ENCODE results near the gene ALOX12. TPM values are rescaled to one million over a fixed set of nuclear protein-coding genes. Genes with fewer than 3 reads are reported as not detected.

The ALOX12 gene
- total RNA-seq, 4 donors from 2014 or later, result 0.17 TPM; not detected in 3

DNA sequence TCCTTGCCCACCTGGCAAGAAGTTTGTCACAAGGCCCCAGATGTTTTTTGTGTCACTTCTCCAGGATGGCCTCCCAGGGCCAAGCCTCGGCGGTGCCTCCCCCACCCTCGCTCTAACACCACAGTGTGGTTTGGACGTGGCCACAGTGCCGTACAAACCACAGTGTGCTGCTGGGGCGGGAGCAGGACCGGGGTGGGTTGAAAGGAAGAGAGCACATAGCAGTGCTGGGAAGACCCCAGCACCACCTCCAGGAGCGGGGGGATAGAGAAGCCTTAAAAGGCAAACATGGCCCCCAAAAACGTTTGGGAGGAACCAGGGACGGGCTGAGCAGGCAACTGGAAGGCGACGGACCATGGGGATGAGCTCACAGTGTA is 22.0 kb downstream of the ALOX12 start:
- Histone ChIP-seq H3K9me3 (no peaks in the 10 kb centered on the region), H3K27ac (replicated peaks in 1 of 4) (peak overlapping the region; percentile 92 to 98 (median 95)), H3K4me3 (peak overlapping the region; percentile 66 to 78 (median 74)), H3K36me3 (peaks cover 0 to 16% (median 11%) of the 10 kb centered on the region in 4 donors), H3K4me1 (peaks cover 70 to 91% (median 78%) of the 10 kb centered on the region in 4 donors), H3K27me3 (peaks cover 0 to 13% (median 12%) of the 10 kb centered on the region in 4 donors)
- TF ChIP-seq EP300 (IDR thresholded peaks at IDR 0.05), result no peak
- 71% methylated on average over 12 of the region's 12 CpGs for WGBS
- intact Hi-C loops (cut with DNase I), result no loop called here
- DNase-seq (ENCODE audit: extremely low spot score), result no peak

DNA sequence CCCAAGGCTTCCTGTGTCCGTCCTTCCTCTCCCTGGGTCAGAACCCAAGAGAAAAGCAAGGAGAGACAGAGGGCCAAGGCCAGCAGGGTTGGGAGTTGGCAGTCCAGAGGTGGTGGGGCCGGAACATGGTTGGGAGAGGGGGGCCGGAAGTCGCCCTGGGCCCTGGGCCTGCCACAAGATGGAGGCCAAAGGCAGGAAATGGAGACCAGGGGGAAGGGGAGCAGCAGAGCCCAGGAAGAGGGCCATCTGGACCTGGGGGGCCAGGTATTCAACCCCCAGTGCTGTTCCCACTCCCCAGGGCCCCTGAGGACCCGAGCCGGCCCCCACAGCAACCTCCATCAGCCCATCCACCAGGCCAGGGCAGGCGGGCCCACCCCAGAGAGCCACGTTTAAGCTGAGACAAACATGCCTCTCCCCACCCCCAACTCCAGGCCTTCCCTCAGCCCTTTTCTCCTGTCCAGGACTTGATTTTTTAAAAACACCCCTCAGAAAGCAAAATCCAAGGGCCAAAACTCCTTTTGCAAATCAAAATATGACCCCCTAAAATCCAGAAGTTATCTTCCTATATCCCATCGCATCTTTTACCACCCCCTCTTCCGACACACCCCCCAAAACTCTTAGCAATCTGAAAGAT is 22.6 kb downstream of the ALOX12 start:
- Histone ChIP-seq H3K27ac (replicated peaks in 1 of 4) (peak overlapping the region; percentile 92 to 98 (median 95)), H3K4me1 (peaks cover 69 to 91% (median 79%) of the 10 kb centered on the region in 4 donors), H3K4me3 (peak overlapping the region; percentile 66 to 78 (median 74)), H3K36me3 (peaks cover 0 to 16% (median 11%) of the 10 kb centered on the region in 4 donors), H3K9me3 (no peaks in the 10 kb centered on the region), H3K27me3 (peaks cover 0 to 19% (median 17%) of the 10 kb centered on the region in 4 donors)
- TF ChIP-seq POLR2AphosphoS5 (IDR thresholded peaks at IDR 0.05) (peak; percentile 29 to 51), POLR2A (IDR thresholded peaks at IDR 0.05; ENCODE audit: low read depth) (no peak)
- intact Hi-C loops (cut with DNase I), result no loop called here
- no peak for DNase-seq (ENCODE audit: extremely low spot score)
- WGBS, result 59% methylated on average over 10 of the region's 10 CpGs

DNA sequence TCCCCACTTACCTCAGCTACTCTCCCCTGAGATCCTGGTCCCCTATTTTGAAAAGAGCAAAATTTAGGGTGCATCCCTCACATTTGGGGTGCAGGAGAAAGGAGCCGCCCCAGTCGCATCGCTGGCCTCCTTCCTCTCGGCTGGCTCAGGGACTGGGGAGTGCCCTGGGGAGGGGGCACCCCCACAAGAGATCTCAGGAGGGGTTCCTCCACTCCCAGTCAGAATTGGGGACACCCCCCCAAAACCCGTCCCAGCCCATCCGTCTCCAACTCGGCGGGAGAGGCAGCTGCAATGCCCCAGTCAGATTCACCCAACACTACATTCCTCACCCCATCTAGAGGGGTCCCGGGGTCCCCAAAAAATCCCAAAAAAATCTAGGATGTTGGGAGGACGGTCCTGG is 23.5 kb downstream of the ALOX12 start:
- intact Hi-C loops (cut with DNase I), result no loop called here
- peak overlapping the region; percentile 66 to 78 (median 74) for H3K4me3 ChIP-seq
- H3K27ac ChIP-seq (replicated peaks in 1 of 4), result peak overlapping the region; percentile 92 to 98 (median 95)
- H3K9me3 ChIP-seq, result no peaks in the 10 kb centered on the region
- peaks cover 0 to 16% (median 11%) of the 10 kb centered on the region in 4 donors for H3K36me3 ChIP-seq
- DNase-seq (ENCODE audit: extremely low spot score), result no peak
- H3K4me1 ChIP-seq, result peaks cover 62 to 92% (median 76%) of the 10 kb centered on the region in 4 donors
- WGBS, result 24% methylated on average over 10 of the region's 10 CpGs
- no peak for TF ChIP-seq POLR2AphosphoS5 (IDR thresholded peaks at IDR 0.05)
- TF ChIP-seq EP300 (IDR thresholded peaks at IDR 0.05), result no peak
- TF ChIP-seq POLR2A (IDR thresholded peaks at IDR 0.05; ENCODE audit: low read depth), result no peak
- TF ChIP-seq, protein P1, sequence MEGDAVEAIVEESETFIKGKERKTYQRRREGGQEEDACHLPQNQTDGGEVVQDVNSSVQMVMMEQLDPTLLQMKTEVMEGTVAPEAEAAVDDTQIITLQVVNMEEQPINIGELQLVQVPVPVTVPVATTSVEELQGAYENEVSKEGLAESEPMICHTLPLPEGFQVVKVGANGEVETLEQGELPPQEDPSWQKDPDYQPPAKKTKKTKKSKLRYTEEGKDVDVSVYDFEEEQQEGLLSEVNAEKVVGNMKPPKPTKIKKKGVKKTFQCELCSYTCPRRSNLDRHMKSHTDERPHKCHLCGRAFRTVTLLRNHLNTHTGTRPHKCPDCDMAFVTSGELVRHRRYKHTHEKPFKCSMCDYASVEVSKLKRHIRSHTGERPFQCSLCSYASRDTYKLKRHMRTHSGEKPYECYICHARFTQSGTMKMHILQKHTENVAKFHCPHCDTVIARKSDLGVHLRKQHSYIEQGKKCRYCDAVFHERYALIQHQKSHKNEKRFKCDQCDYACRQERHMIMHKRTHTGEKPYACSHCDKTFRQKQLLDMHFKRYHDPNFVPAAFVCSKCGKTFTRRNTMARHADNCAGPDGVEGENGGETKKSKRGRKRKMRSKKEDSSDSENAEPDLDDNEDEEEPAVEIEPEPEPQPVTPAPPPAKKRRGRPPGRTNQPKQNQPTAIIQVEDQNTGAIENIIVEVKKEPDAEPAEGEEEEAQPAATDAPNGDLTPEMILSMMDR (IDR thresholded peaks at IDR 0.05), result no peak
- H3K27me3 ChIP-seq, result peaks cover 0 to 27% (median 17%) of the 10 kb centered on the region in 4 donors

DNA sequence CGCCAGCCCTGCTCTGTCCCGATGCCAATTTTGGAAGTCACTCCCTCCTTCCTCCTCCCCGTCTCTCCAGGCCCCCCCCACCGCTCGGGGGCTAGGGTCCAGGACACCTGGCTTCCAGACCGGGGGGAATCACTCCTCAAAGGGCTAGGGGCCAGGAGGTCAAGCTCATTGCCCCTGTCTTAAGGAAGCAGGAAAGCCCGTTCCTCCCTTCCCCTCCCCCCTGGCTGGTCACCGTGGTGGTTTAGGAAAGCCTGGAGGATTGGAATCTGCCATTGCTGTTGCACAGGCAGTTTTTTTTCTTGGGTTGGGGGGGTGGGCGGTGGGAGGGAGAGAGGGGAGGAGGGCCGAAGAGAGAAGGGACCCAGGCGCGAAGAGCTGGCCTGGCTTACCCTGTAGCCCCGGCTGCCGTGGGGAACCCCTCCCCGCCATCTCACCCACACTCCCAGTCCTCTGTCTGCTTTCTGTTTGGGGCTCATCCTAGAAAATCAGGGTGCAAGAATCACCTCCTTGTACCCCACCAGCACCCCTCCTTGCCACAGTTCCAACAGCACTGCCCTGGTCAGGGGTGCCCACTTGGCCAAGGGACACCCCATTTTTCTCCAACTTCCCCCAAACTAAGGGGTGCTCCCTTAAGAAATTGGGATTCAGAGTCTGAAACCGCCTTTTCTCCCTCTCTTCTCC is 24.1 kb downstream of the ALOX12 start:
- 10% methylated on average over 14 of the region's 16 CpGs for WGBS
- peaks cover 0 to 27% (median 17%) of the 10 kb centered on the region in 4 donors for H3K27me3 ChIP-seq
- TF ChIP-seq POLR2AphosphoS5 (IDR thresholded peaks at IDR 0.05) (peak; percentile 29 to 42), EP300 (IDR thresholded peaks at IDR 0.05) (no peak)
- TF ChIP-seq, protein P1 (IDR thresholded peaks at IDR 0.05), result peak in 1 of 3 experiments; percentile 13
- H3K27ac ChIP-seq (replicated peaks in 1 of 4), result peak overlapping the region; percentile 92 to 98 (median 95)
- peaks cover 0 to 16% (median 14%) of the 10 kb centered on the region in 4 donors for H3K36me3 ChIP-seq
- no peak for DNase-seq (ENCODE audit: extremely low spot score)
- H3K4me3 ChIP-seq, result peak overlapping the region; percentile 66 to 78 (median 74)
- H3K9me3 ChIP-seq, result no peaks in the 10 kb centered on the region
- H3K4me1 ChIP-seq, result peaks cover 62 to 92% (median 79%) of the 10 kb centered on the region in 4 donors
- intact Hi-C loops (cut with DNase I), result loop anchor here (5.0 kb wide), 1 partner anchor 108 kb away; no protein-coding TSS in a partner anchor

DNA sequence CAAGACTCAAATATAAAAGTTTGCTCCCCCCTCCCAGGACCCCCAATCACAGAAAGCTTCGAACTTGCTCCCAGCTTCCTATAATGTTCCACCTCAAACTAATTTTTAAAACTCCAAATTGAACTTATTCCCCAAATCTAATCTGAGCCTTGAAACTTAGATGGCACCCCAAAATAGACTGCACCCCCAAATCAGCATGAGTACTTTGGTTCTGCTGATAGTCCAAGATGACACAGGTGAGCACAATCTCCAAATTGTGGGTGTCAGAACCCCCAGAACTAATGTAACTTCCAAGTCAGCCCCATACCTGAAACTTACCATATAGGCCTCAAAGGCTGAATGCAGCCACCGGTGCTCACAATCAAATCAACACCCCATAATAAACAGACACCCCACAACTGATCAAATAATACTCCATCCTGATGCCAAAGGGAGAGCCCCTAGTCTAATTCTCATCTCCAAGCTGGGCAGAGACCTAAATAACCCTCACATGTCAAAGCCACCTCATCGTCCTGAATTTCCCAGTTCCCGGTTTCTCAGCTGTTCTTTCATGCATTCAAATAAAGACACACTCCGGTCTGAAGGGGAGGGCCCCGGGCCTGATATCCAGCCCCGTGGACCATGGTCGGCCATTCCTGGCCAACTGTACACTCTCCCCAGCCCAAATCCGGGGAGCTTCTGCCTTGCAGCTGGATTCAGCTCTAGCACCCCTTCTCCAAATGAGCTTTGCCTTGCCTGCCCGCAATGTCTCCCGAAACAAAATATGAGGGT is 25.2 kb downstream of the ALOX12 start:
- WGBS, result 76% methylated on average over 11 of the region's 11 CpGs
- peaks cover 53 to 81% (median 71%) of the 10 kb centered on the region in 4 donors for H3K4me1 ChIP-seq

More for the DNA sequence above, 25.2 kb downstream of the ALOX12 start:
- Histone ChIP-seq H3K9me3 (no peaks in the 10 kb centered on the region), H3K27ac (replicated peaks in 1 of 4) (peak overlapping the region; percentile 58 to 98 (median 74)), H3K27me3 (peaks cover 0 to 27% (median 17%) of the 10 kb centered on the region in 4 donors), H3K36me3 (peaks cover 0 to 21% (median 13%) of the 10 kb centered on the region in 4 donors), H3K4me3 (peak overlapping the region in 2 of 4 donors; percentile 34 to 45)
- no peak for DNase-seq (ENCODE audit: extremely low spot score)
- intact Hi-C loops (cut with DNase I), result loop anchor here (5.0 kb wide), 1 partner anchor 109 kb away; no protein-coding TSS in a partner anchor
- TF ChIP-seq, protein P1 (IDR thresholded peaks at IDR 0.05), result no peak

All from esophagus muscularis mucosa (tissue), 4 donors.